Glutamatergic neuron (in vitro differentiated cells): ENCODE measurements around the gene BMP2K. TPM values are rescaled to one million over a fixed set of nuclear protein-coding genes. Genes with fewer than 3 reads are reported as not detected.

Source experiments
- DNase-seq: peaks from one replicate; pipeline ENCODE4 v3.0.0; 2022
- H3K27ac Mint-ChIP-seq: one replicate; pipeline ENCODE4 v1.8.0; 2020; ENCODE audit warnings: mild to moderate bottlenecking, mixed read lengths, inconsistent platforms; ENCODE audit not compliant: unreplicated experiment
- H3K27me3 Mint-ChIP-seq: one replicate; pipeline ENCODE4 v1.8.0; 2020; ENCODE audit warnings: mild to moderate bottlenecking, moderate library complexity, mixed read lengths, inconsistent platforms; ENCODE audit not compliant: unreplicated experiment
- H3K36me3 Mint-ChIP-seq: one replicate; pipeline ENCODE4 v1.8.0; 2020; ENCODE audit warnings: mild to moderate bottlenecking, mixed read lengths, inconsistent platforms; ENCODE audit not compliant: unreplicated experiment
- H3K4me1 Mint-ChIP-seq: one replicate; pipeline ENCODE4 v1.8.0; 2020; ENCODE audit warnings: mild to moderate bottlenecking, low read depth, mixed read lengths, inconsistent platforms; ENCODE audit not compliant: unreplicated experiment
- H3K4me3 Mint-ChIP-seq: one replicate; pipeline ENCODE4 v1.8.0; 2020; ENCODE audit warnings: mild to moderate bottlenecking, mixed read lengths, inconsistent platforms; ENCODE audit not compliant: unreplicated experiment
- H3K9me3 Mint-ChIP-seq: one replicate; pipeline ENCODE4 v1.8.0; 2020; ENCODE audit warnings: mild to moderate bottlenecking, moderate library complexity, mixed read lengths, inconsistent platforms; ENCODE audit not compliant: unreplicated experiment
- total RNA-seq: library from RNA; stranded (reverse); fragmentation: NEBNext Ultra II Directional; extraction: Animal tissue kit (Norgen Biotek cat#: 25700); gene quantifications from one replicate; pipeline ENCODE4 v1.2.1, GENCODE V29; 2021; ENCODE audit not compliant: unreplicated experiment
- TF ChIP-seq, protein P1 (sequence below): fragments of 200-600 bp; sonication (generic); IDR thresholded peaks from one replicate; pipeline ENCODE4 v1.5.0; 2021; ENCODE audit not compliant: partially characterized antibody, unreplicated experiment

BMP2K gene
- total RNA-seq, 1 donor from 2014 or later, result 13.6 TPM

GRCh38 chr4:78779280-78779679, 3.1 kb downstream of the BMP2K start:
- Mint-ChIP-seq H3K27me3 (peaks cover 6% of the 10 kb centered on the region), H3K9me3 (peaks cover 8% of the 10 kb centered on the region), H3K27ac (no peak overlapping the region), H3K4me3 (no peak overlapping the region), H3K4me1 (peaks cover 5% of the 10 kb centered on the region), H3K36me3 (no peaks in the 10 kb centered on the region)
- DNase-seq, result no peak
- TF ChIP-seq, protein P1, sequence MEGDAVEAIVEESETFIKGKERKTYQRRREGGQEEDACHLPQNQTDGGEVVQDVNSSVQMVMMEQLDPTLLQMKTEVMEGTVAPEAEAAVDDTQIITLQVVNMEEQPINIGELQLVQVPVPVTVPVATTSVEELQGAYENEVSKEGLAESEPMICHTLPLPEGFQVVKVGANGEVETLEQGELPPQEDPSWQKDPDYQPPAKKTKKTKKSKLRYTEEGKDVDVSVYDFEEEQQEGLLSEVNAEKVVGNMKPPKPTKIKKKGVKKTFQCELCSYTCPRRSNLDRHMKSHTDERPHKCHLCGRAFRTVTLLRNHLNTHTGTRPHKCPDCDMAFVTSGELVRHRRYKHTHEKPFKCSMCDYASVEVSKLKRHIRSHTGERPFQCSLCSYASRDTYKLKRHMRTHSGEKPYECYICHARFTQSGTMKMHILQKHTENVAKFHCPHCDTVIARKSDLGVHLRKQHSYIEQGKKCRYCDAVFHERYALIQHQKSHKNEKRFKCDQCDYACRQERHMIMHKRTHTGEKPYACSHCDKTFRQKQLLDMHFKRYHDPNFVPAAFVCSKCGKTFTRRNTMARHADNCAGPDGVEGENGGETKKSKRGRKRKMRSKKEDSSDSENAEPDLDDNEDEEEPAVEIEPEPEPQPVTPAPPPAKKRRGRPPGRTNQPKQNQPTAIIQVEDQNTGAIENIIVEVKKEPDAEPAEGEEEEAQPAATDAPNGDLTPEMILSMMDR, result no peak

GRCh38 chr4:78780093-78780492, 3.9 kb downstream of the BMP2K start:
- H3K4me3 Mint-ChIP-seq, result no peak overlapping the region
- peaks cover 8% of the 10 kb centered on the region for H3K9me3 Mint-ChIP-seq
- peaks cover 6% of the 10 kb centered on the region for H3K27me3 Mint-ChIP-seq
- H3K4me1 Mint-ChIP-seq, result peaks cover 3% of the 10 kb centered on the region
- DNase-seq, result no peak
- no peaks in the 10 kb centered on the region for H3K36me3 Mint-ChIP-seq
- TF ChIP-seq, protein P1, result no peak
- no peak overlapping the region for H3K27ac Mint-ChIP-seq

- Mint-ChIP-seq H3K27me3 (peaks cover 6% of the 10 kb centered on the region), H3K27ac (no peak overlapping the region), H3K36me3 (no peaks in the 10 kb centered on the region), H3K9me3 (peaks cover 8% of the 10 kb centered on the region), H3K4me1 (peaks cover 3% of the 10 kb centered on the region), H3K4me3 (no peak overlapping the region)
- DNase-seq, result no peak
- TF ChIP-seq, protein P1, result no peak
These were observed 5.0 kb downstream of the BMP2K start for GRCh38 chr4:78781139-78781538.

GRCh38 chr4:78781924-78782323, 5.8 kb downstream of the BMP2K start:
- TF ChIP-seq, protein P1, result no peak

GRCh38 chr4:78784236-78784865, 8.2 kb downstream of the BMP2K start:
- Mint-ChIP-seq H3K9me3 (peaks cover 2% of the 10 kb centered on the region), H3K27ac (no peak overlapping the region)
- TF ChIP-seq, protein P1, result no peak

More at GRCh38 chr4:78781924-78782323, 5.8 kb downstream of the BMP2K start:
- Mint-ChIP-seq H3K27ac (no peak overlapping the region), H3K4me1 (peaks cover 3% of the 10 kb centered on the region), H3K4me3 (no peak overlapping the region), H3K27me3 (peaks cover 4% of the 10 kb centered on the region), H3K36me3 (no peaks in the 10 kb centered on the region), H3K9me3 (peaks cover 5% of the 10 kb centered on the region)
- DNase-seq, result no peak

More at GRCh38 chr4:78784236-78784865, 8.2 kb downstream of the BMP2K start:
- no peaks in the 10 kb centered on the region for H3K4me1 Mint-ChIP-seq
- H3K27me3 Mint-ChIP-seq, result no peaks in the 10 kb centered on the region
- DNase-seq, result no peak
- H3K4me3 Mint-ChIP-seq, result no peak overlapping the region
- H3K36me3 Mint-ChIP-seq, result no peaks in the 10 kb centered on the region
